Ascending aorta (tissue), 2 donors: ENCODE measurements around the gene SULT1B1. TPM values are rescaled to one million over a fixed set of nuclear protein-coding genes. Genes with fewer than 3 reads are reported as not detected.
"Not testable (repeated sequence)": the region's sequence is repeated elsewhere in the genome, so short reads cannot be mapped to it uniquely, and the experiment has no call there.

Experiments used
- DNase-seq, 2 donors: peaks; one replicate each; pipeline ENCODE4 v3.0.0-alpha.2; 2019; ENCODE audit warnings: low spot score in 2 of 2
- H3K27ac ChIP-seq, 2 donors: fragments of 200-600 bp; sonication (generic); one replicate each; pipeline ENCODE4 v1.5.1; 2016 to 2017; ENCODE audit warnings: mild to moderate bottlenecking in 1 of 2
- H3K27me3 ChIP-seq: fragments of 200-600 bp; sonication (generic); one replicate; pipeline ENCODE4 v1.5.1; 2017
- H3K36me3 ChIP-seq, 2 donors: fragments of 200-600 bp; sonication (generic); one replicate each; pipeline ENCODE4 v1.5.1; 2016
- H3K4me1 ChIP-seq, 2 donors: fragments of 200-600 bp; sonication (generic); one replicate each; pipeline ENCODE4 v1.5.1; 2016 to 2017; ENCODE audit warnings: mild to moderate bottlenecking in 1 of 2
- H3K4me3 ChIP-seq, 2 donors: fragments of 200-600 bp; sonication (generic); one replicate each; pipeline ENCODE4 v1.5.1; 2016 to 2017; ENCODE audit warnings: mild to moderate bottlenecking in 1 of 2
- H3K9me3 ChIP-seq, 2 donors: fragments of 200-600 bp; sonication (generic); one replicate each; pipeline ENCODE4 v1.5.1; 2016
- CTCF ChIP-seq, 3 experiments: fragments of 200-600 bp in 2 of 3; fragments of 450-650 bp in 1 of 3; sonication (generic) in 2 of 3; IDR thresholded peaks; one replicate each; pipeline ENCODE4 v1.5.1; 2016 to 2019; ENCODE audit warnings: antibody characterized with exemption in 3 of 3, mild to moderate bottlenecking in 1 of 3, moderate library complexity in 1 of 3
- intact Hi-C: fragments of 100-400 bp; cut with DNase I; formaldehyde crosslinking; loops from one replicate; pipeline ENCODE4 v1.15.1; 2023
- total RNA-seq: library from RNA; depleted of rRNA; stranded (reverse); fragments of >200 nt; gene quantifications from one replicate; pipeline ENCODE4 v1.1.0, GENCODE V29; 2016

SULT1B1 gene
- total RNA-seq, 1 donor from 2014 or later, result 0.96 TPM

GRCh38 chr4:69775321-69775867 lies 15.0 kb upstream of the SULT1B1 start:
- no peak overlapping the region for H3K4me3 ChIP-seq
- no peaks in the 10 kb centered on the region for H3K9me3 ChIP-seq
- intact Hi-C loops, result no loop called here
- H3K27me3 ChIP-seq, result no peaks in the 10 kb centered on the region
- H3K4me1 ChIP-seq, result no peaks in the 10 kb centered on the region
- TF ChIP-seq CTCF (IDR thresholded peaks at IDR 0.05), result no peak
- no peak overlapping the region for H3K27ac ChIP-seq
- no peaks in the 10 kb centered on the region for H3K36me3 ChIP-seq
- DNase-seq, result no peak

GRCh38 chr4:69773484-69773883 lies 13.1 kb upstream of the SULT1B1 start:
- Histone ChIP-seq H3K36me3 (no peaks in the 10 kb centered on the region), H3K4me1 (no peaks in the 10 kb centered on the region), H3K9me3 (no peaks in the 10 kb centered on the region), H3K27me3 (no peaks in the 10 kb centered on the region), H3K4me3 (no peak overlapping the region), H3K27ac (no peak overlapping the region)
- TF ChIP-seq CTCF (IDR thresholded peaks at IDR 0.05), result no peak
- intact Hi-C loops, result no loop called here
- no peak for DNase-seq

- H3K4me1 ChIP-seq, H3K4me3 ChIP-seq, DNase-seq, H3K9me3 ChIP-seq, H3K27ac ChIP-seq, intact Hi-C loops, H3K27me3 ChIP-seq, H3K36me3 ChIP-seq: not testable (repeated sequence)
These were observed 8.1 kb upstream of the SULT1B1 start for GRCh38 chr4:69768554-69768953.

- H3K27ac ChIP-seq, result no peak overlapping the region
- TF ChIP-seq CTCF (IDR thresholded peaks at IDR 0.05), result no peak
- no peak for DNase-seq
- H3K9me3 ChIP-seq, result no peaks in the 10 kb centered on the region
- no peak overlapping the region for H3K4me3 ChIP-seq
- intact Hi-C loops, result no loop called here
- no peaks in the 10 kb centered on the region for H3K36me3 ChIP-seq
- H3K4me1 ChIP-seq, result no peaks in the 10 kb centered on the region
- H3K27me3 ChIP-seq, result no peaks in the 10 kb centered on the region
These were observed 5.3 kb upstream of the SULT1B1 start for GRCh38 chr4:69765751-69766150.

- Histone ChIP-seq H3K4me1 (no peaks in the 10 kb centered on the region), H3K27me3 (no peaks in the 10 kb centered on the region), H3K27ac (no peak overlapping the region), H3K36me3 (no peaks in the 10 kb centered on the region), H3K9me3 (no peaks in the 10 kb centered on the region), H3K4me3 (no peak overlapping the region)
- intact Hi-C loops, result no loop called here
- no peak for TF ChIP-seq CTCF (IDR thresholded peaks at IDR 0.05)
- DNase-seq, result no peak
These were observed 3.9 kb upstream of the SULT1B1 start for GRCh38 chr4:69764311-69764710.

- intact Hi-C loops, result no loop called here
- DNase-seq, result no peak
- no peak for TF ChIP-seq CTCF (IDR thresholded peaks at IDR 0.05)
- Histone ChIP-seq H3K4me3 (no peak overlapping the region), H3K27ac (no peak overlapping the region), H3K9me3 (no peaks in the 10 kb centered on the region), H3K27me3 (no peaks in the 10 kb centered on the region), H3K4me1 (no peaks in the 10 kb centered on the region), H3K36me3 (no peaks in the 10 kb centered on the region)
These were observed 2.8 kb upstream of the SULT1B1 start for GRCh38 chr4:69763233-69763632.
